ENCODE data around the gene ELP4.

GRCh38 chr11:31792456-31792855 is 282.9 kb downstream of the ELP4 start:
- TF ChIP-seq CTCF (IDR thresholded peaks at IDR 0.05) (no peak), POLR2A (IDR thresholded peaks at IDR 0.05) (no peak)
